B cell (primary cell): Measurements from ENCODE around the gene TYW5. TPM values are rescaled to one million over a fixed set of nuclear protein-coding genes. Genes with fewer than 3 reads are reported as not detected.

Experiments used
- ATAC-seq: fragments of 200-7000 bp; cut with Tn5 transposase; one replicate; pipeline ENCODE4 v1.10.0; 2021; ENCODE audit warnings: low read depth, mild to moderate bottlenecking, moderate number of reproducible peaks, moderate library complexity
- CTCF ChIA-PET: fragments of 350-600 bp; sonication (Branson Sonifier 250); formaldehyde crosslinking; loops from one replicate; lab custom pipeline; 2021; ENCODE audit warnings: antibody characterized with exemption, inconsistent platforms; lab: Charles Lee
- POLR2A ChIA-PET: fragments of 350-600 bp; sonication (Branson Sonifier 250); formaldehyde crosslinking; loops from one replicate; lab custom pipeline; 2021; ENCODE audit warnings: antibody characterized with exemption; lab: Charles Lee
- DNase-seq: peaks from one replicate; pipeline ENCODE4 v3.0.0; 2013
- H2AFZ ChIP-seq: 2 replicates; pipeline ENCODE4 v1.6.1; 2012; ENCODE audit warnings: mild to moderate bottlenecking, low read depth, low read length; ENCODE audit not compliant: insufficient read depth, poor library complexity, severe bottlenecking
- H3K27ac ChIP-seq, 2 donors: 1 replicate in 1 of 2; 2 replicates in 1 of 2; pipeline ENCODE4 v1.5.1; 2012 to 2013; ENCODE audit warnings: low read length in 2 of 2, mild to moderate bottlenecking in 2 of 2, moderate library complexity in 1 of 2
- H3K27me3 ChIP-seq, 4 experiments: fragments of 200-600 bp in 1 of 4; sonication (generic) in 1 of 4; replicated peaks in 1 of 4; 1 replicate in 2 of 4; 2 replicates in 2 of 4; pipeline versions ENCODE4 v1.6.1 to v1.7.0; 2013 to 2016; ENCODE audit warnings: low read length in 3 of 4, mild to moderate bottlenecking in 2 of 4, mixed read lengths in 1 of 4, moderate library complexity in 1 of 4; ENCODE audit not compliant: insufficient read depth in 4 of 4, control insufficient read depth in 3 of 4; ENCODE audit errors: control extremely low read depth in 1 of 4
- H3K36me3 ChIP-seq, 2 experiments: replicated peaks in 1 of 2; 1 replicate in 1 of 2; 2 replicates in 1 of 2; pipeline versions ENCODE4 v1.6.1 to v1.7.1; 2013; ENCODE audit warnings: low read length in 1 of 2; ENCODE audit not compliant: insufficient read depth in 2 of 2, control insufficient read depth in 1 of 2; ENCODE audit errors: control extremely low read depth in 1 of 2, extremely low read depth in 1 of 2
- H3K4me1 ChIP-seq, 2 donors: fragments of 200-600 bp in 1 of 2; sonication (generic) in 1 of 2; 1 replicate in 1 of 2; 2 replicates in 1 of 2; pipeline versions ENCODE4 v1.5.1 to v1.6.1; 2013 to 2017; ENCODE audit warnings: low read length in 2 of 2; ENCODE audit not compliant: control insufficient read depth in 2 of 2, insufficient read depth in 2 of 2
- H3K4me2 ChIP-seq: replicated peaks from 2 replicates; pipeline ENCODE3; 2012; ENCODE audit warnings: mild to moderate bottlenecking, low read depth, low read length; ENCODE audit not compliant: poor library complexity, severe bottlenecking
- H3K4me3 ChIP-seq, 5 experiments: fragments of 200-600 bp in 1 of 5; sonication (generic) in 1 of 5; 1 replicate in 3 of 5; 2 replicates in 2 of 5; pipeline versions ENCODE4 v1.5.1 to v1.7.0; 2011 to 2016; ENCODE audit warnings: low read length in 4 of 5, mild to moderate bottlenecking in 4 of 5, low read depth in 2 of 5, control low read depth in 1 of 5, moderate library complexity in 1 of 5; ENCODE audit not compliant: insufficient read depth in 1 of 5; ENCODE audit errors: control extremely low read depth in 1 of 5, extremely low read depth in 1 of 5
- H3K79me2 ChIP-seq: fragments of 200-600 bp; sonication (generic); one replicate; pipeline ENCODE4 v1.6.0; 2016; ENCODE audit warnings: low read length; ENCODE audit not compliant: control insufficient read depth, insufficient read depth
- H3K9ac ChIP-seq: fragments of 200-600 bp; sonication (generic); 2 replicates; pipeline ENCODE4 v1.6.1; 2017; ENCODE audit warnings: mild to moderate bottlenecking, low read length, moderate library complexity
- H3K9me3 ChIP-seq, 3 donors: one replicate each; pipeline versions ENCODE4 v1.6.1 to v1.7.1; 2013; ENCODE audit warnings: low read length in 2 of 3; ENCODE audit not compliant: control insufficient read depth in 2 of 3, insufficient read depth in 1 of 3; ENCODE audit errors: control extremely low read depth in 1 of 3
- H4K20me1 ChIP-seq: 2 replicates; pipeline ENCODE4 v1.6.0; 2012; ENCODE audit warnings: mild to moderate bottlenecking, low read length; ENCODE audit not compliant: insufficient read depth, control insufficient read depth, poor library complexity, severe bottlenecking
- H3K27ac Mint-ChIP-seq: one replicate; pipeline ENCODE4 v1.8.0; 2021; ENCODE audit warnings: mixed read lengths
- H3K27me3 Mint-ChIP-seq: one replicate; pipeline ENCODE4 v1.8.0; 2021; ENCODE audit warnings: mixed read lengths
- H3K4me1 Mint-ChIP-seq: one replicate; pipeline ENCODE4 v1.8.0; 2021; ENCODE audit warnings: mixed read lengths
- H3K4me3 Mint-ChIP-seq: one replicate; pipeline ENCODE4 v1.8.0; 2021; ENCODE audit warnings: mixed read lengths
- H3K9me3 Mint-ChIP-seq: one replicate; pipeline ENCODE4 v1.8.0; 2022; ENCODE audit warnings: mixed read lengths; ENCODE audit not compliant: insufficient read depth
- EZH2 ChIP-seq: IDR thresholded peaks from 2 replicates; pipeline ENCODE4 v1.6.1; 2012; ENCODE audit warnings: borderline replicate concordance, low read depth, mild to moderate bottlenecking, moderate library complexity, low read length; ENCODE audit not compliant: insufficient read depth, poor library complexity, severe bottlenecking
- WGBS: methylation state at CpG from one replicate; pipeline ENCODE4 v1.1.5; 2013; ENCODE audit warnings: missing lambda C conversion rate; ENCODE audit not compliant: insufficient coverage; 5-methylcytosine and 5-hydroxymethylcytosine counted together
- intact Hi-C: fragments of 100-400 bp; cut with micrococcal nuclease; formaldehyde crosslinking; loops from one replicate; pipeline ENCODE4 v1.10.0; 2022
- polyA plus RNA-seq: library from polyadenylated mRNA; depleted of rRNA; stranded (reverse); fragments of >200 nt; gene quantifications from 2 replicates; pipeline ENCODE4 v1.2.3, GENCODE V29; 2012
- total RNA-seq, 2 donors: library from RNA; stranded (reverse); fragments of 120-200 nt in 1 of 2; gene quantifications; 1 replicate in 1 of 2; 2 replicates in 1 of 2; pipeline versions ENCODE4 v1.2.3 to v1.2.4, GENCODE V29; 2013 to 2022
- TF ChIP-seq, protein P1 (sequence below): fragments of 200-600 bp; IDR thresholded peaks from one replicate; pipeline ENCODE4 v1.8.0; 2022; ENCODE audit warnings: antibody characterized with exemption, mild to moderate bottlenecking

The TYW5 gene
- total and polyA plus RNA-seq, 2 donors (not counting 1 experiment from before 2014, with no cell fraction given) = 4.5 to 15.0 TPM

DNA sequence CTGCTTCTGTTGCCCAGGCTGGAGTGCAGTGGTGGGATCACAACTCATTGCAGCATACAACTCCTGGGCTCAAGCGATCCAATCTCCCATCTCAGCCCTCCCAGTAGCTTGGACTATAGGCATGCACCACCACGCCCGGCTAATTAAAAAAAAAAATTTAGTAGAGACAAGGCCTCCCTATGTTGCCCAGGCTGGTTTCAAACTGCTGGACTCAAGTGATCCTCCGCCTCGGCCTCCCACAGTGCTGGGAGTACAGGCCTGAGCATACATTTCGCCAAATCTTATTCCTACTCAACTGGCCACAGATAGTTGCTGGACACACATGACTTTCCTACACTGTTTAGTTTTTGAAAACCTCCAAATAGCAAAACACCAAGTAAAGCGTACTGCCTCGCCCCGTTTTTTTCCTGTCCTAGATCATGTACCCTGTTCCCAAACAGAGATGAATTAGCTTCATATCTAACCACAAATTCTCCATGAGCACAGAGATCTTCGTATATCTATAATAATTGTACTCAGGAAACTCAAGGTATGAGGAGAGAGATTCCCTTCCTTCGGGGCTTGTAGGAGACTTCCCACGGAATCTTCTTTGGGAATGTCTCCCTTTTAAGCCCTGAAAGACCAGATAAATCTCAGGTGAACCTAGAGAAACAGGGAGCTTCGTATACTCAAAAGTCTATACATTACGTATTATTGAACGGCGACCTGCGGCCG is 44.8 kb downstream of the TYW5 start:
- POLR2A ChIA-PET = no interaction called here
- ATAC-seq = no peak

More for the DNA sequence above, 44.8 kb downstream of the TYW5 start:
- TF ChIP-seq, protein P1, sequence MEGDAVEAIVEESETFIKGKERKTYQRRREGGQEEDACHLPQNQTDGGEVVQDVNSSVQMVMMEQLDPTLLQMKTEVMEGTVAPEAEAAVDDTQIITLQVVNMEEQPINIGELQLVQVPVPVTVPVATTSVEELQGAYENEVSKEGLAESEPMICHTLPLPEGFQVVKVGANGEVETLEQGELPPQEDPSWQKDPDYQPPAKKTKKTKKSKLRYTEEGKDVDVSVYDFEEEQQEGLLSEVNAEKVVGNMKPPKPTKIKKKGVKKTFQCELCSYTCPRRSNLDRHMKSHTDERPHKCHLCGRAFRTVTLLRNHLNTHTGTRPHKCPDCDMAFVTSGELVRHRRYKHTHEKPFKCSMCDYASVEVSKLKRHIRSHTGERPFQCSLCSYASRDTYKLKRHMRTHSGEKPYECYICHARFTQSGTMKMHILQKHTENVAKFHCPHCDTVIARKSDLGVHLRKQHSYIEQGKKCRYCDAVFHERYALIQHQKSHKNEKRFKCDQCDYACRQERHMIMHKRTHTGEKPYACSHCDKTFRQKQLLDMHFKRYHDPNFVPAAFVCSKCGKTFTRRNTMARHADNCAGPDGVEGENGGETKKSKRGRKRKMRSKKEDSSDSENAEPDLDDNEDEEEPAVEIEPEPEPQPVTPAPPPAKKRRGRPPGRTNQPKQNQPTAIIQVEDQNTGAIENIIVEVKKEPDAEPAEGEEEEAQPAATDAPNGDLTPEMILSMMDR = no peak
- no peak for TF ChIP-seq EZH2
- intact Hi-C loops = loop anchor here (1.0 to 5.0 kb wide), 7 partner anchors 45 to 1867 kb away; partner anchors contain the start of genes CASP10, FTCDNL1, KCTD18 and MAIP1
- WGBS = 36% methylated on average over 13 of the region's 18 CpGs
- Histone ChIP-seq H3K4me3 (peak overlapping the region; percentile 60 to 98 (median 87)), H3K79me2 (peaks cover 32% of the 10 kb centered on the region), H3K4me1 (peaks cover 12 to 26% of the 10 kb centered on the region in 2 donors), H3K4me2 (peak overlapping the region; percentile 84), H3K9me3 (no peaks in the 10 kb centered on the region), H3K36me3 (no peaks in the 10 kb centered on the region), H3K27me3 (no peaks in the 10 kb centered on the region), H3K27ac (peak overlapping the region; percentile 97 to 98), H4K20me1 (no peaks in the 10 kb centered on the region), H3K9ac (peak overlapping the region; percentile 95), H2AFZ (peak overlapping the region; percentile 90)
- Mint-ChIP-seq H3K4me3 (peak overlapping the region; percentile 89), H3K9me3 (no peaks in the 10 kb centered on the region), H3K4me1 (peaks cover 43% of the 10 kb centered on the region), H3K27ac (peak overlapping the region; percentile 87), H3K27me3 (no peaks in the 10 kb centered on the region)
- CTCF ChIA-PET = no interaction called here
- no peak for DNase-seq
